DLD1 (cell line): Measurements from ENCODE around the gene FAM217B.

Experiments
- in situ Hi-C: cut with HindIII; loops from 2 replicates; pipeline ENCODE4 v1.10.0; 2017; ENCODE audit warnings: low sequenced_read_pairs

FAM217B gene

DNA sequence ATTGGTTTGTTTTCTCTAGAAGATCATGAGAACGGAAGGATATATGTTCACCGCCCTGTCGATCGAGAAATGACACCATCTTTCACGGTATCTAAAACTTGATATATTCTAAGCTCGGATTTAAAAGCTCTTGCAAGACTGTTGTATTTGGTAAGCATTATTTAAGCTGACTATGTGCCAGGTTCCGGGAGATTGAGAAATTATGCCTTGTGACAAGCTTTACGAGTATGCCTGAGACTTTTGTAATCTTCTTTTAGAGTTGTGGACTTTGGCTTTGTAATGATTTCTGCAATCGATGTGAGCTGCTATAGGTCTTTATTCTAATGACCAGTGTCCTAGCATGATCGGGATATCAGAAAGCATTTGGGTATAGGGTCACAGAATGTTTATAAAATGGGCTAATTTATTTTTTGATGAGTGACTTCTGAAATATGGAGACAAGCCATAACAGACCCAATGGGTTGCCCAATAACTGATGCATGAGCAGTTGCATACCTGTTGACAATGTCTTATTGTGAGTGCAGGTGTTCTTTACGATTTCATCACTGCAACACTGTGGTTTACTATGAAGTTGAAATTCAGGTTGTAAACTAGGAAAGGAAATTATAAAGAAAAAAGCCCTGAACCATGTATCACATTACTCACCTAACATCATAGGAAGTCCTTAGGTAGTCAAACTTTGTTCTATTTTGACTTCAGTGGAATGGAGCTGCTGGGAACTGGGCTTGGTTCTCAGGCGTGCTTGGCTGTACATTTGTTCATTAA, 32.0 kb downstream of the FAM217B start:
- in situ Hi-C loops, result no loop called here

GRCh38 chr20:59976156-59976782, 36.1 kb downstream of the FAM217B start:
- in situ Hi-C loops, result no loop called here

DNA sequence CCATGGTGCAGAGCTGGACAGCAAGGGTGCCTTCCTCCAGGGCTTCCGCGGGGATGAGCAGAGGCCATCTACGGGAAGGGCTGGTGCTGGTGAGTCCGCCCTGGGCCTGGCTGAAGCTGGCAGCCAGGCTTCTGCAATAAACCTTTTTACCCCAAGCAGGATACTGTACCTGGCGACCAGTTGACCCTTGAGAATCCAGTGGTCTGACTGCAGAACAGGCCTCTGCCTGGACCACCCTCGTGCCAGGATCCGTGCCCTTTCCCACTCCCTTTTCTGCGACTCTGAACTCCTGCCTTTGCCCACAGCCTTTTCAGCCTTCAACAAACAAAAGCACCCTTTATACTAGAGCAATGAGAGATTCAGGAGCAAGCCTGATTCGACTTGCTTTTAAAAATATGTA, 36.9 kb downstream of the FAM217B start:
- in situ Hi-C loops, result no loop called here

GRCh38 chr20:59983076-59983475, 42.9 kb downstream of the FAM217B start:
- in situ Hi-C loops, result no loop called here

- in situ Hi-C loops, result no loop called here
These were observed 44.4 kb downstream of the FAM217B start for GRCh38 chr20:59984541-59984940.

- in situ Hi-C loops, result no loop called here
These were observed 45.0 kb downstream of the FAM217B start for GRCh38 chr20:59985164-59985563.

DNA sequence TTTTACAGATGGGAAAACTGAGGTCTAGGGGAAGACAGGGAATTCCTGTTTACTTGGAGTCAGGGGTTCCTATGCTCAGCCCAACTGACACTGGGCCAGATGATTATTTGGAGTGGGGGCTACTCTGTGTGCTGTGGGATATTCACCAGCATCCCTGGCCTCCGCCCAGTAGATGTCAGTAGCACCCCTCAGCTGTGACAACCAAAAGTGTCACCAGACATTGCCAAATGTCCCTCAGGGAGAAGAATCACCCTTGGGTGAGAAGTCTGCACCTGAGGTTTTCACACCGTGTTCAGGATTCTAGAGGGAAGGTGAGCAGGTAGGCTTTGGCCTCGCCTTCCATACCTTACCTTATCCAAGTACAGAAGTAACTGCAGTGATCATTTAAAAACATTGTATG, 45.7 kb downstream of the FAM217B start:
- in situ Hi-C loops, result no loop called here

DNA sequence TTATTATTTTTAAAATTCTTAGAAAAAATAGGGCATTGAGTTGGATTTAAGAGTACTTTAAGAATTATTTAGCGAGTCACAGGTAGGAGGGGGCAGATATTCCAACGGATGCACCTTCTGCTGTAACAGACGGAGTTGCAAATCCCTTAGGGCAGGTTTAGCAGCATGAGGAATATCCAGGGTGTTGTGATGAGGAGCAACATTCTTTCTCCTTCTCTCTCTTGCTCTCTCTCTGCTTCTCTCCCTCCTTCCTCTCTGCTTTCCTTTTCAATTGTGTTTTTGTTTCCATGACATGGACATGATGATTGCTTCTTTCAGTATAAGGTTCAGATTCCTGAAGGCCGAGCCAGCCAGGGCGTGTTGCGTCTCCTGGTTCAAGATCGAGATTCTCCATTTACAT, 46.9 kb downstream of the FAM217B start:
- in situ Hi-C loops, result no loop called here

DNA sequence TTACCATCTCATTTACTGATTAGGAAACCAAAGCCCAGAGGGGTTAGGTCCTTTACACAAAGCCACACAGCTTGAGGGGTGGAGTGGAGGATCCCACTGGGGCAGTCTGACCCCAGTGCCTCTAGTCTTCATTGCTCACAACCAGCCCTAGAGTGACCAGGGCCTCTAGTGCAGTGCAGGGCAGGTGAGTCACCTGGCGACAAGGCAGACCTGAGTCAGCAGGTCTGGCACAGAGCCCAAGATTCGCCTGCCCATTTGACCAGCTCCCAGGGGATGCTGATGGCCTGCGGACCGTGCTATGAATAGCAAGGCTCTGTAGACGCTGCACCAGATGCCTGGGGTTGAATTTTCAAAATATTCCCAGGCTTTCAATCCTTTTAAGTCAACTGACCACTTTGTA, 48.0 kb downstream of the FAM217B start:
- in situ Hi-C loops, result no loop called here

GRCh38 chr20:59992526-59993084, 52.4 kb downstream of the FAM217B start:
- in situ Hi-C loops, result no loop called here

GRCh38 chr20:59993736-59994430, 53.7 kb downstream of the FAM217B start:
- in situ Hi-C loops, result no loop called here

GRCh38 chr20:59994697-59995122, 54.5 kb downstream of the FAM217B start:
- in situ Hi-C loops, result no loop called here

- in situ Hi-C loops, result no loop called here
These were observed 55.9 kb downstream of the FAM217B start for GRCh38 chr20:59996108-59996507.

DNA sequence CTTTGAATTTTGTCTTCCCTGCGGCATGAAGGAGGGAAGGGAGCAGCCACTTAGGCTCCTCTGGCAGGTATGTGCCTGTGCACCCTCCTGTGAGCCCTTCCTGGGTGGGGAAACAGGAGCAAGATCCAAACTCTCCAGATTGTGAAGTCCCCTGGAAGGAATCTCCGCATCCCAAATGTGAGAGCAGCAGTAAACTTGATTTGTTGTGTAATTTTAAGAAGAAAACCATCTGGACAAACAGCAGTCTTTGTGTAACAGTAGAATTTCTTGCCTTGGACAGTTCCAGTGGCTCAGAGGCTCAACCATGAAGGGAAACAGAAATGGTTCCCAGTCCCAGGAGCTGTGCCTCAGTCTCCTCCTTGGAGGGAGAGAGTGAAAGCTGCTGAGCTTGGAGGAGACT, 57.7 kb downstream of the FAM217B start:
- in situ Hi-C loops, result no loop called here
